HG02870 (cell line): ENCODE measurements around the gene RICTOR.

Source experiments
- ATAC-seq: cut with Tn5 transposase; IDR thresholded peaks from one replicate; pipeline ENCODE4 v1.9.1; 2021; ENCODE audit warnings: mild to moderate bottlenecking, moderate library complexity; ENCODE audit not compliant: unreplicated experiment

RICTOR gene, protein sequence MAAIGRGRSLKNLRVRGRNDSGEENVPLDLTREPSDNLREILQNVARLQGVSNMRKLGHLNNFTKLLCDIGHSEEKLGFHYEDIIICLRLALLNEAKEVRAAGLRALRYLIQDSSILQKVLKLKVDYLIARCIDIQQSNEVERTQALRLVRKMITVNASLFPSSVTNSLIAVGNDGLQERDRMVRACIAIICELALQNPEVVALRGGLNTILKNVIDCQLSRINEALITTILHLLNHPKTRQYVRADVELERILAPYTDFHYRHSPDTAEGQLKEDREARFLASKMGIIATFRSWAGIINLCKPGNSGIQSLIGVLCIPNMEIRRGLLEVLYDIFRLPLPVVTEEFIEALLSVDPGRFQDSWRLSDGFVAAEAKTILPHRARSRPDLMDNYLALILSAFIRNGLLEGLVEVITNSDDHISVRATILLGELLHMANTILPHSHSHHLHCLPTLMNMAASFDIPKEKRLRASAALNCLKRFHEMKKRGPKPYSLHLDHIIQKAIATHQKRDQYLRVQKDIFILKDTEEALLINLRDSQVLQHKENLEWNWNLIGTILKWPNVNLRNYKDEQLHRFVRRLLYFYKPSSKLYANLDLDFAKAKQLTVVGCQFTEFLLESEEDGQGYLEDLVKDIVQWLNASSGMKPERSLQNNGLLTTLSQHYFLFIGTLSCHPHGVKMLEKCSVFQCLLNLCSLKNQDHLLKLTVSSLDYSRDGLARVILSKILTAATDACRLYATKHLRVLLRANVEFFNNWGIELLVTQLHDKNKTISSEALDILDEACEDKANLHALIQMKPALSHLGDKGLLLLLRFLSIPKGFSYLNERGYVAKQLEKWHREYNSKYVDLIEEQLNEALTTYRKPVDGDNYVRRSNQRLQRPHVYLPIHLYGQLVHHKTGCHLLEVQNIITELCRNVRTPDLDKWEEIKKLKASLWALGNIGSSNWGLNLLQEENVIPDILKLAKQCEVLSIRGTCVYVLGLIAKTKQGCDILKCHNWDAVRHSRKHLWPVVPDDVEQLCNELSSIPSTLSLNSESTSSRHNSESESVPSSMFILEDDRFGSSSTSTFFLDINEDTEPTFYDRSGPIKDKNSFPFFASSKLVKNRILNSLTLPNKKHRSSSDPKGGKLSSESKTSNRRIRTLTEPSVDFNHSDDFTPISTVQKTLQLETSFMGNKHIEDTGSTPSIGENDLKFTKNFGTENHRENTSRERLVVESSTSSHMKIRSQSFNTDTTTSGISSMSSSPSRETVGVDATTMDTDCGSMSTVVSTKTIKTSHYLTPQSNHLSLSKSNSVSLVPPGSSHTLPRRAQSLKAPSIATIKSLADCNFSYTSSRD (N-terminal part only)

DNA sequence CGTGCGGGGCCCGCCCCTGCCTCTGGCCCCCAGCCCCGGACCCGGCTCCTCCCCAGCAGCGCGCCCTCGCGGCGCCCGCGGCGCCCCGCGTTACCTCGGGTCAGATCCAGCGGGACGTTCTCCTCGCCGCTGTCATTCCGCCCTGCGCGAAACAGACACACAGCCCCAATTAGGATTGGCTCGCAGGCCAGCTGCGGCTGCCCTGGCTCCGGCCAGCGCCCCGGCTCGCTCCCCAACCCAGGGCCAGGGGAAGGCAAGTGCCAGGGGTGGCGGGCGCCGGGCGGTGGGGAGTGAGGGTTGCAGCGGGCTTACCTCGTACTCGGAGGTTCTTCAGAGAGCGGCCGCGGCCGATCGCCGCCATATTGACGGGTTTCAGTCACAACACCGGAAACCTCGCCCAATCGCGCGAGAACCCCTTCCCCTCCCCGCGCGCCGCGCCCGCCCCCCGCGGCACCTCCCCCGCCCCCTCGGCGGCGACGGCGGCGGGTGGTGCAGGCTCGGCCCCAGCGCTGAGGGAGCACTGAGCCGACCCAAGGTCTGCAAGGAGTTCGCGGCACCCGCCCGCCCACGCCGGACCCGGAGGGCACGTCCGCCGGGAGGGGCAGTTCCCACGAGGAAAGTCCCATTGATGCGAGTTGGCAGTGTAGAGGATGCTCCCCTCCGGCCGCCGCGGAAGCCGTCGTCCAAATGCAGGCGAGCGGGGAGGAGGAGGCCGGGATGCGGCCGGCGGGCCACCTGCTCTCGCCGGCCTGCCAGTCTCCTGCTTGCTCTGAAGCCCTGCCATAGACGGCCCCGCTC lies at the start of gene RICTOR:
Gene RICTOR, minus strand, starts transcription at position 383 of the 798 bp plus-strand sequence. Its CDS starts 22 bp downstream, at position 361.
- ATAC-seq: peak; percentile 71

GRCh38 chr5:39121922-39122321 lies 47.7 kb upstream of the RICTOR start:
- ATAC-seq: no peak

DNA sequence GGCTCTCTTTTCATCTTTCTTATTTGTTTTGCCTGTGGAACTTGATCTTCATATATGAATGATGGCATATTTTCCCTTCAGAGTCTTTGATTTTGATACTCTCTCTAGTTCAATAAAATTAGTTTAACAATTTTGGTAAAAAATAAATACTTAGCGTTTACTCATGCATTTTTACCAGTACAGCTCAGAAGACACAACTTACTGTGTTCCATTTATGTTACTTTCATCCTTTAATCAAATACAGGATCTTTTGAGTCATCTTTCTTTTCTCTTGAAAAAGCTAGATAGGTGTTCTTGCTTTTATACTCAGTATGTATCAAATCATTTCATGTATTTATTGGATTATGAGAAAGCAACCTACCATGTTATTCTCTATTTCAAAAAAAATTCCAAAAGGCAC lies 47.1 kb upstream of the RICTOR start:
- no peak for ATAC-seq

DNA sequence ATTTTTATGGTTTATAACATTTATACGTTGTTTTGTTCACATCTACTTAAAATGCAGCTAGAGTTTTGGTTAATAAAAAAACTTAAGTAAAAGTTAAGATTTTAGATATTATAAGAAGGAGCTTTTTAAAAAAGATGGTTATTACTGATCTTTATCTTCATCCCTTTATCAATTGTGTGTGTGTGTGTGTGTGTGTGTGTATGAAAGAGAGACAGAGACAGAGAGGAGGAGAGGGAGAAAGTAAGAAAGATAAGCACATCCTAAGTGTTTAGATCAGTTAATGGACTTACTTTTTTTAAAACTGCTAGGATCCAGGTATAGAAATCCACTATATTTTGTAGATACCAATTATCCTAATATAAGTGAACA lies 45.8 kb upstream of the RICTOR start:
- ATAC-seq: no peak

DNA sequence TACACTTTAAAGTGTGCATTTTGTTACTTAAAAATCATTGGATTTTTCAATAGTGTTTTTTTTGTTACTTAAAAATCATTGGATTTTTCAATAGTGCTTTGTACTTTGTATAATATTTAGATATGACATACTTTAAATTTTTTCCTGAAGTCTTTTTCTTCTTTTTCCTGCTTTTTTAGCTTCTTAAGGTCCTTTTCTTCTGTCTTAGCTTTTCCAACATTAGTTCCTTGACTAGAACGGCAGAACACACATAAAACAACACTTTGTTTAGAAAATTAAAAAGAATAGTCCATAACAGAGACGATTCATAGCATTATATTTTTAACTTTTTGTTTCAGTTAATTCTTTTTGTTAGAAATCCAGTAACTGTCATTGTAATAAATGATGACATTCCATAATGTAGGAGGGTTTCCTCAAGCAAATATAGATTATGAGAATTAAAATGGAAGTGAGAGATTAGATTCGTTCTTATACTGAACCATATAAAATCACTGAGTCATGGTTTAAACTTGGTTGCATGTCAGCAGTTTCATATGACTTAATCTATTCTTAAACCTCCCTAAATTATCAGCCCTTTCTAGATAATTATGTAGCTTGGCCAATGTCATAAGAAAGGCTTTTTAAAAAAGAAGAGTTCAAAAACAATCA lies 45.3 kb upstream of the RICTOR start:
- no peak for ATAC-seq

GRCh38 chr5:39118638-39119037 lies 44.4 kb upstream of the RICTOR start:
- no peak for ATAC-seq

DNA sequence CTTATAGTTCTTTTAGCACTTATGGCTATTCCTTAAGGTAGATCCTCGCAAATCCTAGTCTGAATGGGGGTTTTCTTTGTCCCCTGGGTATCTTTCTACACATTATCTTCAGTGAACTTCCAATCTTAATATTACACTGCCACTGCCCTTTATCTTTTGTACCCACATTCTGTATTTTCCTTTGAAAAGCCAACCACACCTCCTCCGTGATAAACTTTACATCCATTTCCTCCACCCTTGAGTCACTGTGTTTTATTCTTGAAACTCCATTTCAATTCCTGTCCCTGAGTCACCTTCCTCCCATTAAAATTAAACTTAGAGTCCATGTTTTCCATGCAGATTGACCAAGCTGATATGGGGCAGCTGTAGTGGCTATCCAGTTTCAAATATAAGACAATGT lies 43.2 kb upstream of the RICTOR start:
- ATAC-seq: no peak

- ATAC-seq: no peak
Measured at GRCh38 chr5:39116344-39117170, 42.4 kb upstream of the RICTOR start.

DNA sequence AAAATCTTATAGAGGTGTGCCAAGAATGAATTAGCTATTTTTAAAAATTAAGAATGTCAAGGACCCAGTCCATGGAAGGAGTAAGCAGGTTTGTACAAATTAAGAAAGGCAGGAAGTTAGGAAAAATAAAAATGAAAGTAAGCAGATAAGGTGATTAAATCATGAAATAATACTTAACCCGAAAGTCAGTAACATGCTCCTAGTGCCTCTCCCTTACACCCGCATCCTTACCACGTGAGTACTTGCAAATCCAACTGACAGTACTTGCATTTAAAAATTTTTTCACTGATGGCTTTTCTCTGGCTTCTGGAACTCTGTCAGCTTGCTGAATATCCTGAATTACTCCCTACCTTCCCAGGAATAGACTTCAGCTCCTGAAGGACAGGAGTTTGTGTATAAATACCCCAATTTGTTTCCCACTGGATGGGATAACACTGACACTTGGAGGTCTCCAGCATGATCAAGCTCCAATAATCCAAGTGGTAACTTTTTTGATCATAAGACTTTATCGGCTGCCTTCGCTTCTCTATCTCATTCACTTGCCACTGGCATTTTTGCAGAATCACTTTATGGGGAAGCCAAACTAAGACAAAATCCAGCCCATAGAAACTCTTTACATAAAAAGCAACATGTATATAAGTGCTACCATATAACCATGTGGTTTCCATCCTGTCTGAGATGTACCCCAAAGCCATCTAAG lies 41.6 kb upstream of the RICTOR start:
- no peak for ATAC-seq

DNA sequence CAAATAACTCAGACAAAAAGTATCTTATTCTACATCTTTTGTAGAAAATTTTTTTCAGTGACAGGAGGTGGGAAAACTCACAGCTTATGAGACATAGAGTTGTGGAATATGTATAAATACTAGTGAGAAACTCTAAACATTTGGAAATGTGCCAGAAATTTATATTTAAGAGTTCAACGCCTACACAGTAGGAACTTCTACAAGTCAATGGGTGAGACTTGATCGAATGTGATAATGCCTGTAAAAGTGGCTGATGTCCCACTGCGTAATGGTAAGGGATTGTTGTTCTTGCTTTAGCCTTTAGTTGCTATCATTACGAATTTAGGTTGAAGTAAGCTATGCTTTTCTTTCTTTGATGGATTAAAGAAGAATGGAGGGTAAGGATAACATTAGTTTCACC lies 40.0 kb upstream of the RICTOR start:
- ATAC-seq: no peak

GRCh38 chr5:39113354-39113953 lies 39.3 kb upstream of the RICTOR start:
- no peak for ATAC-seq

- ATAC-seq: no peak
Measured at GRCh38 chr5:39109606-39110005, 35.4 kb upstream of the RICTOR start.

DNA sequence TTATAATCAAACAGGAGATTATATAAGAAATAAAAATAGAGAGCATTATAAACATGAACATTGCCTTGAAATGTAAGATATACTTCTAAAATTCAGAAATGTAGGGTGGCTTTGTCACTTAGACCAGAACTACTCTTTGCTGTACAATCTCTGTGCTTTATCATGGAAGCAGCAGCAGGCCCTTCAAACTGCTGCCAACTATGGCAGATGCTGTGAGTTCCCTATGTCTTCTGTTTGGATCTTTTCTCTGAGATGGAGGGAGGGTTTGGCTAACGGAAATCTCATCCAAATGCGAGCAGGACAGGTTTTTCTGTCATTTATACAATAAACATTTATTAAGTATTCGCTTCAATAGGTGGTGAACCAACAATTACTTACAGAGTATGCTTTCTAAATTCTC lies 34.8 kb upstream of the RICTOR start:
- no peak for ATAC-seq

GRCh38 chr5:39107350-39107749 lies 33.2 kb upstream of the RICTOR start:
- ATAC-seq: no peak

- no peak for ATAC-seq
Measured at GRCh38 chr5:39106322-39106721, 32.1 kb upstream of the RICTOR start.

DNA sequence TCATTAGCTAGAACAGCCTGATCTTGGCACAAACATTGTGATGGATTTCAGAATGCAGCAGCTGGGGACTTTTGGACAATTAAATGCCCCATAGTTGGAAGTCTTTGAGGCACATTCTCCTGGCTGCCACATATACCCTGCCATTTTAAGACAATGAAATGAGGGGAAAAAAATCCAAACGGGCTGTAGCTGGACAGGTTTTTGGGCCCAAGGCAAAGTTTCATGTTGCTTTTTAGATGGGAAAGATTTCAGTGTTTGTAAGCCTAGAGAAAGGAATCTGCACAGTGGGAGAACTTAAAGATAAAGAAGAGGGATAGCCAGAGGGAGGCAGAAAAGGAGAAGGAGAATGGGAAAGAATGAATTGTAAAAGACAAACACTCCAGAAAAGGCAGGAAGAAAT lies 30.0 kb upstream of the RICTOR start:
- ATAC-seq: no peak

- ATAC-seq: no peak
Measured at GRCh38 chr5:39102684-39103155, 28.5 kb upstream of the RICTOR start.
